HG02610 (cell line): ENCODE data around the gene AFAP1.

ENCODE experiments used
- ATAC-seq: cut with Tn5 transposase; IDR thresholded peaks from one replicate; pipeline ENCODE4 v1.9.1; 2021; ENCODE audit warnings: mild to moderate bottlenecking, moderate library complexity; ENCODE audit not compliant: unreplicated experiment

The AFAP1 gene

DNA sequence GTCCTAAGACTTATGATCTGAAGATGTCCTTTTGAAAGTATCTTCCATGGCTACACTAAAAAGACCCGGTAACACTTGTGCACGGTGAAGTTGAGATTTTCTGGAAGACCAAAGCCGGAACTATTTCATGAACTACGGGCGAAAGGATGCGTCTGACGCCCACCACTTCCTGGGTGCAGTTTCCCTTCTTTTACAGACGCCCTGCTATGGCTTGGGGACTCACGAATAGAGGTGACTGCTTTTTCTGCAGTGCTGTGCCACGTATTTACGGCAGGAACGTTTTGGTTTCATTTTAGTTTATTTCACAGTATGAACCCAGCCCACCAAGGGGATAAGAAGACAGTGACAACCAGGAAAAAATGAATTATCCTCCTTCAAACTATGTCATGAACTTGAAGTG is 180.4 kb downstream of the AFAP1 start:
- ATAC-seq, result no peak

DNA sequence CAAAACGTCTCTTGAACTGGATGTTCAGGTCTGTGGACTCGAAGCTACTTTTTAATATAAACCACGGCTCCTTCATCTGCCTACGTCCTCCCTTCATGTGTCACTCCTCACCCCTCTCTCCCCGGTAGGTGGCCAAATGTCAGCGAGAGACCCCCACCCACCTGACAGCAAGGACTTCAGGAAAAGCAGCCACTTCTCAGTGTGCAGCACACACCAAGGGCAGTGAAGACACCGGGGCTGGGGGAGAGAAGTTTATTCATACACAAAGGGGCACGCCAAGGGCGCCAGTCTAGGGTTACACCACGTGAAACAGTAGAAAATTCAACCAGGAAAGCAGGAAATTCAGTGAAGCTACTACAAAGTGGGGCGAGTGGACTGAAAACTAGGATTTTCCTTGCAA is 181.2 kb downstream of the AFAP1 start:
- no peak for ATAC-seq

DNA sequence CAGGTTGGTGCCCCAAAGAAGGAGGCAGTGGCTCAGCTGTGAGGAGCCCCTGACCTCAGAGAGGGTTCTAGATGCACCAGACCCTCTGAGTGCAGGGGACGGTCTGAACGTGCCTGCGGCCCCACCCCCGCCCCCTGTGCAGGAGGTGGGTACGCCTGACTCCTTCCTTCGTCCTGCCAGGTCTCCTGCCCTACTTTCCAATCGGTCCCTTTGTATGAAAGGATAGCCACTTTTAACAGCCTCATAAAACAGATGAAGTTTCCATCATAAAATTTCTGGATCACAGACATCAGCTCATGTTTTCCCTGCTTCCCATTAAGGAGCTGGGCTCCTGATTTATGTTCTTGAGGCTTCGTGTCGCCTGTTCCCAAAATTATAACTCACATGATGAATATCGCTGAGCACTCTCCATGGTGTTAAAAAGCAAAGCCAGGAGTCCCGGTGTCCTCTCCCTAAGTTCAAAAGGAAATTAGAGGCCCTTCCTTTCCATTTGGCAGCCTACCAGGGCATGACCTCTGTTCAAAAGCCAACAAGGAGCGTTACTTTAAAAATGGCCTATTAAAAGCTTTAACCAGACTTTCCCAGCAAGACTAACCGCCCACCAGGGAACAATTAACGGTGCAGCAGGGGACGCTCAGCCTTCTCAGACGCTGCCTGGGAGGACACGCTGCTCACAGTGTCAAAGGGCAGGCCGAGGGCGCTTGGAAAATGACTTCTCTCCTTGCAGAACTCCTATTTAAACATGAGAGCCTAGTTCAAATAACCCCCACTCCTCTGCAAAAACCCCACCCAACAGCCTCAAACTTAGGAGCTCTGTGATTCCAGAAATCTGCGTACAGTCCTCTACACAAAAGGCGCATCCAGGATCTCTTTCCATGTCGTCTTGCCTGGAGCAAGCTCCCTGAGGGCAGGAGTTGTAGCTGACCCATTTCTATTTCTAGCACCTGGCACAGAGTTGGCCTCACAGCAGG is 181.9 kb downstream of the AFAP1 start:
- ATAC-seq, result no peak

DNA sequence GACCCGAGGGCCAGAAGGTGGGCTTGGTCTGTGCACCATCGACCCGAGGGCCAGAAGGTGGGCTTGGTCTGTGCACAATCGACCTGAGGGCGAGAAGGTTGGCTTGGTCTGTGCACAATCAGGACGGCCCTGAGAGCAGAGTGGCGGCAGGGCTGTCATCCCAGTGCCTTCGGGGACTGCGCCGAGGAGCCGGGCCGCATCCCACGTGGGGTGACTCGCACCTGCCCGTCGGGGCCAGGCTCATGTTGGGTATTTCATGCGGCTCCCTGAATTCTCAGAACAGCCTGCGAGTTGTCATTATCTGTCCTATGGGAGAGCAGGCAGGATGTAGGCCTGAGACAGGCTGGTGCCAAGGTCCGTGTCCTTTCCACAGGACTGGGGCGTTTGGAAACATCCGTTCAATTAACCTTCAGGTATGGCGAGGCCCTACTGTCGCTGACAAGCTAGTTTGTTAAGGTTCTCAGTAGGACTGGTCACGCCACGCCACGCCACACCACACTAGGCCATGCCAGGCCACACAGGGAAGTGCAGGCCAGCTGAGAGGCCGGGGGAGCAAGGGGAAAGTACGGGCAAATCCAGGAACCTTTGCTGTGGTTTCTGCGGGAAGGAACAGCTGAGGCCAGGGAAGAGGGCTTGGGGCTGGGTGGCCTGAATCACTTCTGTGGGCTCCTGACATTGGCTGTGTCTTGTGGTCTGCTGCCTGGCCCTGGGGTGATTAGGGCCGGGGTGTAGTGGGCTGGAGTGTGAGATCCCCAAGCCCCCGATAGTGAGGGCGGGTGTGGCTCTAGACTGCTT is 182.9 kb downstream of the AFAP1 start:
- no peak for ATAC-seq

DNA sequence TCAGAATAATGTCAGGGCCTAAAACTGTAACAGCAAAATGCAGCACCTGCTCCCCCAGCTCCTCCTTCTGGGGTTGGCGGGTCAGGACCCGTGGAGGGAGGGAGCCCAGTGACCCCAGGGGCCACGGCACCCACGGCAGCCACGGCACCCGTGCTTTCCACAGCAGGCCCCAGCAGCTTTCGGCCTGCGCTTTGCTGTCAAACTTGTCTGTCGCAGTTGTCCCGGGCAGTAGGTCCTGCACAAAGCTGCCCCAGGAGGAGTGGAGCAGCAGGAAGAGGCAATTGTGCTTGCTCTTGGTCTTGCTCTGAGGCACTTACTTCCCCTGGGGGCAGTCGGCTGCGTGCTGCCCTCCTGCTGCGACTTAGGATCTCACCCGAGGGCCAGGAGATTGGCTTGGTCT is 183.6 kb downstream of the AFAP1 start:
- ATAC-seq, result no peak

DNA sequence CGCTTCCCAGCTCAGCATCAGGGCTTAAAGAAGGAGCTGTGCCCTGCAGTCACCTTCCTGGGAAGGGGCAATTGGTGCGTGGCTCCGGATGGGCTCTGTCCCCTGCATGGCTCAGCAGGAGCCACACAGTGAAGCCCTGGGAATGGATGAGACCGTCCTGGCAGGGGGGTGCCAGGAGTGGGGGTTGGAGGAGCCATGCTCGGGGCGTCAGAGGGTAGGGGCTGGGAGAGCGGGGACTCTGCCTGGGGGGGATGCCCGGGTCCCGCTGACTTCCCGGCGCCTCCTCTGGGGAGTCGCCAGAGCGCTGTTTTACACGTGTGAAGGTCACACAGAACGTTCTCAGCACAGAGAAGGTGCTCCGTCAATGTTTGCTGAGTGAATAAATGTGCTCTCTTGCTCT is 184.1 kb downstream of the AFAP1 start:
- ATAC-seq, result no peak

DNA sequence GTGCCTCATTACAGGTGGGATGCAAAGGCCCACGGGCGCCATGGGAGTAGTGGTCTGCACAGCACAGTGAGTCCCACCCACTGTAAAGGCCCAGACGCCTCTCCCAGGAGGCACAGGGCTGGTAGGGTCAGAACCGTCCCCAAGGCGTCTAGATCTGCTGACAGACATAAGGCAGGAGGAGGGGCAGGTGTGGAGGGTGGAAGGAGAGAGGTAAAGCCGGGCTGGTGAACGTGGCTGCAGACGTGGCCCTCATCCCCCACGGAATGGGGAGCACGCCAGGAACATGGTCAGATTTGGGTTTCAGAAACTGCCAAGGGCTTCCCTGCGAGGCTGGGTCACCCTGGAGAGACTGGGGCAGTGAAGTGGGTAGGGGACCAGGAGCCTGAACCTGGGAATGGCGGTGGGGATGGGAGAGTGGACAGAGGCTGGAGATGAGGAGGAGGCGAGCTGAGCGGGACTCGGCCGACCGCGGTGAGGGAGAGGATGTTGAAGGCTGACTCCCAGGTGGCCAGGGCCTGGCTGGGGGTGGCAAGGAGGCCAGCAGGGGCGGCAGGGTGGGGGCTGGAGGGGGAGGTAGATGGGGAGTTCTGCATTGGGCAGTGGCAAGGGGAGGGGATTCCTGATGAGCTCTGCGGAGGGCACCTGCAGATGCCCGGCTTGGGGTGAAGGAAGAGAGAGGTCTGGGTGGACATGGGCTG is 184.9 kb downstream of the AFAP1 start:
- ATAC-seq, result no peak

DNA sequence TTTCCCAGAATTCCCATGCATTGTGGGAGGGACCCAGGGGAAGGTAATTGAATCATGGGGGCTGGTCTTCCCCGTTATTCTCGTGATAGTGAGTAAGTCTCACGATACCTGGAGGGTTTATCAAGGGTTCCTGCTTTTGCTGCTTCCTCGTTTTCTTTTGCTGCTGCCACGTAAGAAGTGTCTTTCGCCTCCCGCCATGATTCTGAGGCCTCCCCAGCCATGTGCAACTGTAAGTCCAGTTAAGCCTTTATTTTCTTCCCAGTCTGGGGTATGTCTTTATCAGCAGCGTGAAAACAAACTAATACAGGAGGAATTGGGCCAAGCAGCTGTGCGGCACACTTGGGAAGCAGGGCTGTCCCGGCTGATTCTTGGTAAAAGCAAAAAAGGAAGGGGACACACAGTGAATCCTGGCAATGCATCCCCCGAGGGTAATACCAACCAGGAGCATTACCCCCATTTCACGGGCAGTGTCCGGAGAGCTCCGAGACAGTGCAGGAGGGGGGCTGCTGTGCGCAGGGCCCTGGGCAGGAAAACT is 185.7 kb downstream of the AFAP1 start:
- no peak for ATAC-seq

DNA sequence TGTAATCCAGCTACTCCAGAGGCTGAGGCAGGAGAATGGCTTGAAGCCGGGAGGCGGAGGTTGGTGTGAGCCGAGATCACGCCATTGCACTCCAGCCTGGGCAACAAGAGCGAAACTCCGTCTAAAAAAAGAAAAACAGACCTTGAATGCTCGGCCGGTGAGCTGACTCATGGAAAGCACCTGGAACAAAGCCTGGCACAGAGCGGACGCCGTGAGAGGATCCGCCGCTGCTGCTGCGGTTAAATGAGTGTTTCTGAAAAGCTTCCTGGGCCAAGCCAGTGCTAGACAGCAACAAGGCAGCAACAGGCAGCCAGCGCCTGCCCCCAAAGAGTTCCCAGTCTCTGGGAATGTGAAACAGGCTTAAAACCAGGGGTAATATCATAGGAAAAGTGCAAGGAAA is 186.4 kb downstream of the AFAP1 start:
- ATAC-seq, result no peak

DNA sequence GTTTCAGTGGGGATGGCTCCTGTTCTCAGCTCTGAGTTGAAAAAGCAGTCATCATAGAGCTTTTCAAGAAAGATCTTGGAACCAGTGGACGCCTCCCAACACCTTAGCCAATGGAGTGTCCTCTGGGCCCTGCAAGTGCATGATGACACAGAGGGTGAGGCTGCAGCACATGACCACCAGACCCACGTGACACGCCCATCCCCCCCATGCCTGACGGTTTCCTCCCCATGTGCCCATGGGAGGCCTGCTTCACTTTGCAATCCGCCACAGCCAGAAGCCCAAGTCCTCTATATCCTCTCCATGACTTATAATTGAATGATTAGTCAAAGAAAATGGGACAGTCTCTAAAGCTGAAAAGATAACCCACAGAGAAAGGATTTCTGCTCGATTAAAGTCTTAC is 187.0 kb downstream of the AFAP1 start:
- no peak for ATAC-seq

DNA sequence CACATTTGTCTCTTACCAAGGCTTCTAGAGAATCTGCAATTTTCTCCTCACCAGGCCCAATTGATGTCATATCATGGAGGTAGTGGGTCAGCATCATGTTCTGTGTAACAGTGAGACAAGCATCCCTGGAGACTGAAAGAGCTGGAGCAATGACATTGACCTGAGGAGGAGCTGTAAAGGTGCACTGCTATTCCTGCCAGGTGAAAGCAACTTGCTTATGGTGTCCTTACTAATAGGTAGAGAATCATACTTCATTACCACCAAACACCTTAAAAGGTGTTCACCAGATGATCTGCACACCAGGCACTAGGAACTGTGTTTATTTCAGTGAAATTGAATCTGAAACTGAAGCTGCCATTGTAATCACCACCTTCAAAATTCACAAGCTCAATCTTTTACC is 188.7 kb downstream of the AFAP1 start:
- no peak for ATAC-seq

DNA sequence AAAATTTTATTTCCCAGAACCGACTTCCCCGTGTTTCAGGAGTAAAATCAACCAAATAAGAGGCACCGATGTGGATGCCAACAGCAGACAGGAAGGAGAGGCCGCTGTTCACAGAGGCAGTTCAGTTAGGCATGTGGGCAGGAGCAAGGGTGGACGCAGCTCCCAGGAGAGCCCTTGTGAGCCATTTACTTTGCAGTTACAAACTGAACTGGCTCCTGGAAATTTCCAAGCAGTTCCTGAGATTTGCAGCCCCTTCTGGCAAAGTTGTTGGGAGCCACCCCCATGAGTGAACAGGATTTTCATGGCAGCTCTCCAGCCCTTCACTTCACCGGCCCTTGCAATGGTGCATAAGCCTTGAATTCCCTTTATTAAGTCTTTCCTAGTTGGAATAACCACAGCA is 189.1 kb downstream of the AFAP1 start:
- ATAC-seq, result no peak

DNA sequence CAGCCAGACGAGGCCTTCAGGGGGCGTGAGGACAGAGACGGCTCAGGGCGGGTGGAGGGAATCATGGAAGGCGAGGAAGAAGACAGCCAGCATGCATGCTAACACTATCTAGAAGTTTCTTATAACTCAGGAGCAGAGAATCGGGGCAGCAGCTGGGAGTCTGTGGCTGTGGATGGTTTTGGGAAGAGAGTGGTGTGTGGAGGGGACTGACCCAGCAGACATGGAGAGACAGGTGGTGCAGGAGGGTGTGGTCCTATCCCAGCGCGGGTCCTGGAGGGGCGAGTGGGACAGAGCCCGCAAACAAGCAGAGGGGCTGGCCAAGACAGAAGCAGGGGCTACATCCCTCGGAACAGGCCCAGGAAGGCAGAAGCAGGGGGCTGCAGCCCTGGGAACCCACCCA is 192.1 kb downstream of the AFAP1 start:
- no peak for ATAC-seq

DNA sequence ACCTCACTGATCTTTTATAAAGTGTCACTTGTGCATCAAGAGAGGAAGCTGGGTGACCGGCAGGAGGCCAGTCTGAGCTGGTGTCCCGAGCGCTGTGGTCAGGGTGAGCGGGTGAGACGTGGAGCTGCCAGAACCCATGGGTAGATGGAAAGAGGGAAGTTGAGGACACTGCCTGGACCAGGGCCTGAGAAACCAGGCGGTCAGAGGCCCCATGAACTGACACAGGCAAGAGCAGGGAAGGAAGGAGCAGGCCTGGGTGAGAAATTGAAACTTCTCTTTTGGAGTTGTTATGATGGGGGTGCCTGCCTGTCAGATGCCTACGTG is 192.6 kb downstream of the AFAP1 start:
- no peak for ATAC-seq

DNA sequence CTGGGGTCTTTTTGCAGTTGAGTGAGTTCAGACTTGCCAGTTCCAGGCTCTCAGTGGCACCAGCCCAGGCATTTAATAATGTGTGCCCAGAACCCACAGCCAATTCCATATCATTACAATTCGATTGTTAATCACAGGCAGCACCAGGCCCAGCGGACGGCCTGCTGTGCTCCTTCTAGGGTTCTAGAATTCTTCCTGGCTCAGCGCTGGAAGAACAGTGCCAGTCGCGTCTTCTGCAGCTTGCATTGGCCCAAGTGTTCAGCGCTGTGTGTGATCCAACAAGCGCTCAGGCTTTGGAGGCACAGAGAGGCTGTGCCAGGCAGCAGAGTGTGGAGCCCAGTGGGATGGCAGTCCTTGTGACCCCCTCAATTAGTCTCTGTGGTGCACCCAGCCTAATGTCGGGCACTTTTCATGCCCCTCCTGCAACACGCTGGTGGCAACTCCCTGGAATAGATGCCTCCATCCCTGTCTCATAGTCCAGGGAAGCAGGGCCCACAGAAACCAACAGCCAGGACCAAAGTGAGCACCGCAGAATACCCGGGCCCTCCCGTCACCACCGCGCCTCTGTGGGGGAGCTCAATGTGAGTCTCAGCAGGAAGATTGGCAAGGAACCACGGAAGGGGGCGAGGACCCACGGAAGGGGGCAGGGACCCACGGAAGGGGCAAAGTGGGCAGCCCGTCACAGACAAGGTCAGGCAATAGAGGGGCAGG is 193.2 kb downstream of the AFAP1 start:
- no peak for ATAC-seq

DNA sequence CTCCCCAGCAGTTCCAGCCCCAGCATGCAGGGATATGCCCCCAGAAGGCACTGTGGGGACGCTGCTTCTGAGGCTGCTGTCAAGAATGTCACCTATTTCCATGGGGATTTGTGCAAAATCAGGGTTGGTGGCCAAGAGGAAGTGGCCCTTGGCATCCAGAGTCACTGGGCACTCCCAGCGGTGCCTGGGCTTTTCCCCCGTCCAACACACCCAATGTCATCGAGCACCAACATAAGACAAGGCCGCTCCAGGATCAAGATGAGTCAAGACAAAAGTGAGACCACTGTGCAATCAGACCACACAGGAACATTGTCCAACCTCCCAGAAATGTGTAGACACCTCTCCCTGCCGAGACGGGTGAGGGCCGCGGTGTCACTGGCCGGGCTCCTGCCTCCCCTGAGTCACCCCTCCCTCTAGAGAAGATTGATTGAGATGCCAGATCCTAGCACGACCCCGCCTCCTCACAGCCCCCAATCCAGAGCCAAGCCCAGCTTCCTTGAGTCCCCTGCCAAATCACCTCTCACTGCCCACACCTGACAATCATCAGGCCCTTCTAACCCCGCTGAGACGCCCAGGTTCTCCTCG is 194.3 kb downstream of the AFAP1 start:
- ATAC-seq, result no peak

DNA sequence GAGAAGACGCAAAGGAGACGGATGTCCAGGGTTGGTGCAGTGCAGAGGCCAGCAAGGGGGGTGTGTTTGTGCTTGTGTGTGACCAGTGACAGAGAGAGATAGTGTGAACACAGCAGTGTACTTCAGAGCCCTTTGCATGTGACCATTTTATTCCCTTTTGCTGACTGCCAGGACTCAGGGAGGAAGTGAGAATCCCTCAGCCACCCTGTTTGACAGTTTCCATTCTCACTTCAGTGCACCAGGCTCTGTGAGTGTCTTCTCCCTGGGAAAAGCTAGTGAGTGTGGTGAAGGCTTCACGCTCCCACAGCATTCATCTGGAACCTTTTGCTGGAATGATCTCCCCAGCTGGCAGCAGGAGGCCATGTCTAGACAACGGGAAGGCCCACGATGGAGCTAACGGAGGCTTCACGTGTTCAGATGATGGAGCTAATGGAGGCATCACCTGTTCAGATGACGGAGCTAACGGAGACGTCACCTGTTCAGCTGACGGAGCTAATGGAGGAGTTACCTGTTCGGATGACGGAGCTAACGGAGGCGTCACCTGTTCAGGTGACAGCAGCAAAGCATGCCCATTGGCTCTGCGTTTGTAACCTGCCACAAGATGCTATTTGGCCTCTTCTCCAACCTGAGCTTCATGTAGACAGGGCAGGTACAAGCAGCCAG is 195.4 kb downstream of the AFAP1 start:
- no peak for ATAC-seq

DNA sequence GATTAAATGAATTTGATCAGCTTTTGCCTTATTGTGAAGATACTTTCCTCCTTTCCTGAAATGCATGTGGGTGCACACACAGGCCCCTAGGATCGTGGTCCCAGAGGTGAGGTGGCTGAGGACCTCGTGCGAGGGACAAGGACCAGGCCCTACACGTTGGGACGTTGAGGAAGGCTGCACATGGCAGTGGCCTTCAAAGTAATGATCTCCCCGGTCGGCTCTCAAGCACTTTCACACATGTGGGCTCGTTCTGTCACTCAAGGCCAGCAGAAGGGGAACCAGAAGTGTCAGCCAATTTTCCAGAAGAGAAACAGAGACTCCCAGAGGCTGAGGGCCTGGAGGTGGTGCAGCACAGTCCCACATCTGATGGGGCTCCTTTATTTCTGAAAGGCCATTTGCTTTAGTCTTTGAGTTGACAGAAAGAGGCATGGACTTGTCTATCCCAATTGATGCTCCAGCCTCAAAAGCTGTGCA is 196.8 kb downstream of the AFAP1 start:
- no peak for ATAC-seq

DNA sequence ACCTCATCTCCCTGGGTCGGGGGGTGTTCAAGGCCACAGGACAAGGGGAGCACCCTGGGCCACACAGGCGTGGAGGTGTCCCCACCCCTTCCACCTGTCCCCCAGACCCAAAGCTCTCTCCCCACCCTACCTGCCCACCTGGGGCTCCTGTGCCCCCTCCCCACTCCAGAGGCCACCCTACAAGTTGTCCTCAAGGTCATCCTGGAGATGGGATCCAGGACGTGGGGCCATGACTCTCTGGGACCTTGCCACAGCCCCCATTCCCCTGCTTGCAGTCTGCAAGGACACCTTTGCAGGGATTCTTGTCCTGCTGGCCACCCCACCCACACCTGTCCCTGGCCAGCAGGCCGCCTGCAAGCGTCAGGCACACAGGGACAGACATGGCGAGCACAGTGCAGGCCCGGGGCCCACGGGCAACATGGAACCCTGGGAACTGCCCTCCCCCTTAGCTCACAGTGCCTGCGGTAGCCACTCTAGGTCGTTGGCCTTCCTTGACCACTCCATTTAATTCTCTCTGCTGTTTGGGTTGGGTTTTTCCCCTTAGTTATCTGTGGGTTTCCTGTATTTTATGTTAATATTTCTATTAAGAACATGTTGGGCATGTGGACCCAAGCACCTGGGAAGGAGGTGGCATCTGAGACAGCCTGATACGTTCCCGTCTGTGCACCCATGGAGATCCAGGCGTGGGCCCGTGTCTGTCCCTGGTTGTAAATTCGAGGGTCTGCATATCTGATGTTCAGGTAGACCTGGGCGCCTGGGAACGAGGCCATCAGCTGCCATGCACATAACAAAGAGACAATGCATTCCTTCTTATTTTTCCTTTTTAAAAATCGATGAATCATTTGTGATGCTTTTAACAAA is 197.5 kb downstream of the AFAP1 start:
- no peak for ATAC-seq
